T47D (cell line): ENCODE results near the gene SKI.
"Not testable (repeated sequence)": the region's sequence is repeated elsewhere in the genome, so short reads cannot be mapped to it uniquely, and the experiment has no call there.

Source experiments
- DNase-seq, 2 experiments: peaks; one replicate each; pipeline versions ENCODE4 v3.0.0 to v3.0.0-alpha.2; 2011 to 2012; ENCODE audit warnings: low read depth in 1 of 2, low spot score in 1 of 2
- JUND ChIP-seq: IDR thresholded peaks from 2 replicates; pipeline ENCODE4 v1.6.1; 2012; ENCODE audit warnings: low read depth
- in situ Hi-C: cut with HindIII; loops from 2 replicates; pipeline ENCODE4 v1.10.0; 2016; ENCODE audit warnings: low sequenced_read_pairs, low pct_unique_long_range_greater_than_20kb

The SKI gene

GRCh38 chr1:2251786-2252185, 23.7 kb downstream of the SKI start:
- in situ Hi-C loops: no loop called here
- peak in 1 of 2 experiments; percentile 63 for DNase-seq
- no peak for TF ChIP-seq JUND

DNA sequence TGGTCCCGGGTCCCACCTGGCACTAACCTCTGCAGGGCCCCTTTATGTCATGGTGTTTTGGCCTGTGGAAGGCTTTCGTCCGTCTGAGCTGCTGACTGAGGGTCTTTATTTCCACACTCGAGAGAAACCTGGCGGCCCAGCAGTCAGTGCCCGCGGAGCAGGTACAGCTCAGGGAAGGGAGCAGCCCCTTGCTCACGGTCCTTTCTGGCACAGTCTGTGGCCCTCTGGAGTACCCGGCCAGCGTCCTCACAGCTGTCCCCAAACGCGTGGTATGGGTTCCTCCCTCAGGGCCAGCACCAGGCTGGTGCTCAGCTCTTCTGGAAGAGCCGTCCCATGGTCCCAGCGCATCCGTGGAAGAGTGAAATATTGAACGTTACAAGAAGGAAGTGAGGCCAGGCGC, 24.3 kb downstream of the SKI start:
- in situ Hi-C loops: no loop called here
- DNase-seq: no peak
- no peak for TF ChIP-seq JUND

- TF ChIP-seq JUND: no peak
- DNase-seq: no peak
- in situ Hi-C loops: no loop called here
These were observed 25.1 kb downstream of the SKI start for GRCh38 chr1:2253036-2253796.

DNA sequence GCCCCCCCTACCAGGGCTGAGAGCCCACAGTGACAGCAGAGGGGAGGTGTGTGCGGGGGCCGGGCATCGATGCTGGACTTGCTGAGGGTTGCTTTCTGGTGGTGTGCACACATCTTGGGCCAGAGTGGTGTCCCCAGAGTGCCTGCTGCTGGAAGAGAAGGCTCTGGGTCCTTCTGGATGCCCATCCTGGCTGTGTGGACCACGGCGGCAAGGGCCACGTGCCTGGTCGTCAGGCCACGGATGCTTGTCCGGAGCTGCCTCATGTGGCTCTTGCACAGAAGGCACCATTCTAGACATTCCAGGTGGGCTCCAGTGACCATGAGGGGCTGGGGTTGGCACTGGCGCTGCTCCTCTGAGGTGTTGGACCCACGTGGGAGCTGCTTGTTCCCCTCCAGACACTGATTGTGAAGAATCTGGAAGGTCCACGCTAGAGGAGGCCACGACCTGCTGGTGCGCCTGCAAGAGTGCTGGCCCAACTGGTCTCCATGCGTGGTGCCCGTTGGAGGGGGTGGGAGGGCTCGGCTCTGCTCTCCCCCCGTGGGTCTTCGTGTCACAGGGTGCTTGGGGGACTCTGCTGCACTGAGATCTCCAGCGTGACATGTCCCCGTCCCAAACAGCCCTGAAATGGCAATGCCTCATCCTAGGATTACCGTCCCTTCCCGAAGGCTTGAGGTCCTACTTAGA, 25.8 kb downstream of the SKI start:
- no peak for TF ChIP-seq JUND
- DNase-seq: no peak
- in situ Hi-C loops: no loop called here

DNA sequence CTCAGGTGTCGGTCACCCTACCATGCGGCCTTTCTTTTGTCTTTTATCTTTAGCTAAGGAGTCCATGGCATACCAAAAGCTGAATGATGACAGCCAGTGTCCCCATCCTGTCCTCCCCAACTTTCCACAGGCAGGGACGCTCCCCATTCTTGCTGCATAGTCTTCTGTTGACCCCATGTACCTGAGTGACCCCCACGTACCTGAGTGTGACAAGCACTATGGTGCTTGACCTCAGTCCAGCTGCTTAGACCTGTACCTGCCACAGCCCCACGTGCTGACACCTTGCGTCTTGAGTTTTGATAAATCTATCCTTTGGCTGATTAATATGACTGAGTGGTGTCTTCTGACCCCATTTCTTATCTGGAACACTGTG, 26.9 kb downstream of the SKI start:
- in situ Hi-C loops: no loop called here
- TF ChIP-seq JUND: no peak
- DNase-seq: no peak

DNA sequence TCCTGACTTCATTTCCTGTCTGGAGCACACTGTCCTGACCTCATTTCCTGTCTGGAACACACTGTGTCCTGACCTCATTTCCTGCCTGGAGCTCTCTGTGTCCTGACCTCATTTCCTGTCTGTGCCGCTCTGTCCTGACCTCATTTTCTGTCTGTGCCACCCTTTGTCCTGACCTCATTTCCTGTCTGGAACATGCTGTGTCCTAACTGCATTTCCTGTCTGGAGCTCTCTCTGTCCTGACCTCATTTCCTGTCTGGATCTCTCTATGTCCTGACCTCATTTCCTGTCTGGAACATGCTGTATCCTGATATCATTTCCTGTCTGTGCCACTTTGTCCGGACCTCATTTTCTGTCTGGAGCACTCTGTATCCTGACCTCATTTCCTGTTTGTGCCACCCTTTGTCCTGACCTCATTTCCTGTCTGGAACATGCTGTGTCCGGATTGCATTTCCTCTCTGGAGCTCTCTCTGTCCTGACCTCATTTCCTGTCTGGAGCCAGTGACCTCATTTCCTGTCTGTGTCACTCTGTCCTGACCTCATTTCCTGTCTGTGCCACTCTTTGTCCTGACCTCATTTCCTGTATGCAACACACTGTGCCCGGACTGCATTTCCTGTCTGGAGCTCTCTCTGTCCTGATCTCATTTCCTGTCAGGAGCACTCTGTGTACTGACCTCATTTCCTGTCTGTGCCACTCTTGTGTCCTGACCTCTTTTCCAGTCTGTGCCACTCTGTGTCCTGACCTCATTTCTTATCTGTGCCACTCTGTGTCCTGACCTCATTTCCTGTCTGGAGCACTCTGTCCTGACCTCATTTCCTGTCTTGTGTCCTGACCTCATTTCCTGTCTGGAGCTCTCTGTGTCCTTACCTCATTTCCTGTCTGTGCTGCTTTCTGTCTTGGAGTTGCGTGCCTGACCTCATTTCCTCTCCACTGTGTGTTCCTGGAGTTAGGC, 27.6 kb downstream of the SKI start:
- peak in 1 of 2 experiments; percentile 46 for DNase-seq
- in situ Hi-C loops: no loop called here
- no peak for TF ChIP-seq JUND

DNA sequence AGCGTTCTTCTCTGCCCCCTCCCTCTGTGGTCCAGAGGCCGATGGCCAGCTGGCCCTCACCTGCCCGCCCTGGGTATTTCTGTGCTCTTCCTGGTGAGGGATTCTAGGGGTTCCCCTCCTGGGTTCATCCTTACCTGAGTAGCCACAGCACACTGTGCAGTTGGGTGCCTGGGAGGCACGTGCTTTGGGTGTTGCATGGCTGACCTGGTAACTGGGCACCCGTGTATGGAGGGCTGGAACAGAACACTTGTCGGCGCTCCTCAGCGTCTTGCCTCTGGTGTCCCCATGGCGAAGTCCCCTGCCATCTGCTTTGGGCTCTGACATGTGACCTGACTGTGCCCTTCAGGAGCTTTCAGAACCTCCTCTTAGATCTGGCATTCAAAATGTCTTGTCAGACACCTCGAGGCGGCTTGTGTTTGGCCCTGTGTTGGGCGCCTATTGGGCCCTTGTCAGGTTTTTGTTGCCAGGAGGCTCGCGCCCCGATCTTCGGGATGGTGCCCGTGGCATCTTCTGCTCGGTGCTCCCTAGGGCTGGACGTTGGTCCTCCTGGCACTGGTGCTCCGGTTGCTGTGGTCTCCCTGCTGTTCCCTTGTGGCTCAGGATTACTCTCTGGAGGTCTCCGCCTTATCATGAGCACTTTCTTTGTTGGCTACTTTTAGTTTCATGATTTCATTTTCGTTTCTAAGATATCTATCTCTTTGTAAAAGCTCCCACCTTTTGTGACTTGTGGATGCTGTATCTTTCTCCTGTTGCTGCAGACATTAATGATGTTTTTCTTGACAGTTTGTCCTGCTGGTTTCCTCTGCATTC, 28.5 kb downstream of the SKI start:
- no peak for DNase-seq
- in situ Hi-C loops: no loop called here

GRCh38 chr1:2257245-2257627, 29.1 kb downstream of the SKI start:
- TF ChIP-seq JUND: no peak
- in situ Hi-C loops: no loop called here
- DNase-seq: no peak

More for the DNA sequence above, 28.5 kb downstream of the SKI start:
- TF ChIP-seq JUND: no peak

- DNase-seq: no peak
- no peak for TF ChIP-seq JUND
- in situ Hi-C loops: no loop called here
These were observed 30.1 kb downstream of the SKI start for GRCh38 chr1:2258122-2258681.

DNA sequence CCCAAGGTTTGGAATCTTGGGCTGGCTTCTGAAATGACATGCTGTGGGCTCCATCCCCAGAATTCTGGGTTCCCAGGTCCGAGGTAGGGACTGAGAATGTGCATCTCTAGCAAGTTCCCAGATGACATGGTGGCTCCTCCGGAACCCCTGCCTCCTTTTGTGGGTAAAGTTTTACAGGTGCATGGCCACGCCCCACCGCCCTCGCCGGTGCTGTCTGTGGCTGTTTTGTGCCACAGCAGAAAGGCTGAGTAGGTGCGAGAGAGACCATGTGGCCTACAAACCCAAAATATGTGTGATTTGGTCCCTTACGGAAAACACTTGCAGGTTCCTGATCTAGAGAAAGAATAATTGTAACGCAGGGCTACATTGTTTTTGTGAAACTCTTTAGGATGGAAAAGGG, 30.9 kb downstream of the SKI start:
- in situ Hi-C loops: no loop called here
- no peak for DNase-seq
- no peak for TF ChIP-seq JUND

DNA sequence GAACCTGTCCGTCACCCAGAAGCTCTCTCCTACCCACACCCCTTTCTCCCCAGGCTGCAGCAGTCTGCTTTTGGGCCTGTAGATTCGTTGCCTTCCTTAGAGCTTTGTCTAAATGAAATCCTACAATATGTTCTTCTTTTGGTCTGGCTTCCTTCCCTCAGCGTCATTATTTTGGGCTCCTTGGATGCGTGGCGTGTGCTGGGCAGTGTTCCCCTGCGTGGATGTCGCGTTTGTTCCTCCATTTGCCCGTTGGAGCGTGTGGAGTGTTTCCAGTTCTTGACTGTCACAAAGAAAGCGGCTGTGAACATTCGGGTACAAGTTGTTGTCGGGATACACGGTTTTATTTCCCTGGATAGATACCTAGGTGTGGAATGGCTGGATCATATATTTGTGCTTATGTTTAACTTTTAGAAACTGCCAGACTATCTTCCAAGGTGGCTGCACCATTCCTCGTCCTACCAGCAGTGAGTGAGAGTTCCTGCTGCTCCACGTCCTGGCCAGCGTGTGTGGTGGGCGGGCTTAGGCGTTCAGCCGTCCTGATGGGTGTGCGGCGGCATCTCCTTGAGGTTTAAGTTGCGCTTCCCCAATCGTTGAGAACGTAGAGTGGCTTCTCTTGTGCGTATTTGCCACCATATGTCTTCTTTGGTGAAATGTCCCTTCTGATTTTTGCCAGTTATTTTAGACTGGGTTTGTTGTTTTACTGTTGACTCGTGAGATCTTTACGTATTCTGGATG, 31.7 kb downstream of the SKI start:
- no peak for DNase-seq
- TF ChIP-seq JUND: no peak
- in situ Hi-C loops: no loop called here

- in situ Hi-C loops, DNase-seq: not testable (repeated sequence)
These were observed 32.4 kb downstream of the SKI start for GRCh38 chr1:2260470-2260869.
